Panc1 (cell line): ENCODE results near the gene DR1. TPM values are rescaled to one million over a fixed set of nuclear protein-coding genes. Genes with fewer than 3 reads are reported as not detected.

Experiments
- ATAC-seq: fragments of 200-7000 bp; cut with Tn5 transposase; 2 replicates; pipeline ENCODE4 v1.9.1; 2020; ENCODE audit warnings: mild to moderate bottlenecking, moderate library complexity
- BruUV-seq: library from RNA; stranded (reverse); fragments of 400-500 nt; replicated peaks from 2 replicates; lab custom pipeline; 2021; lab: Mats Ljungman, UMichigan
- CTCF ChIA-PET: fragments of 300-600 bp; sonication (Branson Sonifier 250); formaldehyde crosslinking; loops from one replicate; lab custom pipeline; 2022; ENCODE audit warnings: antibody characterized with exemption; lab: Charles Lee
- POLR2A ChIA-PET: fragments of 300-600 bp; sonication (Branson Sonifier 250); formaldehyde crosslinking; loops from one replicate; lab custom pipeline; 2022; ENCODE audit warnings: antibody characterized with exemption; lab: Charles Lee
- DNase-seq: peaks from one replicate; pipeline ENCODE4 v3.0.0-alpha.2; 2010; ENCODE audit warnings: low read depth, low spot score
- H3K27ac ChIP-seq: 2 replicates; pipeline ENCODE4 v1.5.1; 2011; ENCODE audit warnings: mild to moderate bottlenecking, low read length, inconsistent platforms
- H3K27me3 ChIP-seq: fragments of 200-500 bp; sonication (Bioruptor generic); 2 replicates; pipeline ENCODE4 v1.6.0; 2014; ENCODE audit warnings: low read length, inconsistent platforms; ENCODE audit not compliant: control insufficient read depth, insufficient read depth
- H3K36me3 ChIP-seq: fragments of 200-500 bp; sonication (Bioruptor generic); 2 replicates; pipeline ENCODE4 v1.5.1; 2014; ENCODE audit warnings: inconsistent platforms, mild to moderate bottlenecking, low read length, moderate library complexity; ENCODE audit not compliant: control insufficient read depth, insufficient read depth
- H3K4me1 ChIP-seq: 2 replicates; pipeline ENCODE4 v1.5.1; 2011; ENCODE audit warnings: inconsistent platforms, mild to moderate bottlenecking, low read length, moderate library complexity; ENCODE audit not compliant: control insufficient read depth, insufficient read depth
- H3K4me3 ChIP-seq, 2 experiments: 2 replicates each; pipeline ENCODE4 v1.5.1; 2011 to 2012; ENCODE audit warnings: low read depth in 2 of 2, low read length in 2 of 2, mild to moderate bottlenecking in 2 of 2, inconsistent platforms in 1 of 2, moderate library complexity in 1 of 2
- H3K9me3 ChIP-seq: fragments of 200-500 bp; sonication (Bioruptor generic); 2 replicates; pipeline ENCODE4 v1.5.1; 2014; ENCODE audit warnings: low read depth, mild to moderate bottlenecking, inconsistent platforms, low read length, moderate library complexity; ENCODE audit not compliant: control insufficient read depth, insufficient read depth
- CTCF ChIP-seq: fragments of 450-650 bp; IDR thresholded peaks from 2 replicates; pipeline ENCODE4 v1.5.1; 2017; ENCODE audit warnings: mild to moderate bottlenecking
- POLR2AphosphoS5 ChIP-seq: IDR thresholded peaks from 2 replicates; pipeline ENCODE4 v1.6.1; 2012; ENCODE audit warnings: mild to moderate bottlenecking, low read depth, low read length, moderate library complexity
- SIN3A ChIP-seq: IDR thresholded peaks from 2 replicates; pipeline ENCODE4 v1.6.1; 2012; ENCODE audit warnings: low read depth, mild to moderate bottlenecking, low read length, moderate library complexity, borderline replicate concordance; ENCODE audit not compliant: insufficient read depth
- TCF7L2 ChIP-seq: IDR thresholded peaks from 2 replicates; pipeline ENCODE4 v1.6.1; 2011; ENCODE audit warnings: mild to moderate bottlenecking, low read depth, low read length, inconsistent platforms
- in situ Hi-C: cut with HindIII; loops from 2 replicates; pipeline ENCODE4 v1.10.0; 2016; ENCODE audit warnings: low sequenced_read_pairs, low pct_unique_long_range_greater_than_20kb
- intact Hi-C: fragments of 100-400 bp; cut with micrococcal nuclease; formaldehyde crosslinking; loops from one replicate; pipeline ENCODE4 v1.10.0; 2022; ENCODE audit not compliant: unreplicated experiment
- total RNA-seq: library from RNA; stranded (reverse); gene quantifications from one replicate; pipeline ENCODE4 v1.2.1, GENCODE V29; 2021; ENCODE audit not compliant: unreplicated experiment
- TF ChIP-seq, protein P1 (sequence below), 2 experiments: IDR thresholded peaks; 2 replicates each; pipeline ENCODE4 v1.6.1; 2011 to 2012; ENCODE audit warnings: low read depth in 2 of 2, control low read depth in 1 of 2, low read length in 1 of 2, mild to moderate bottlenecking in 1 of 2, moderate library complexity in 1 of 2; ENCODE audit not compliant: insufficient read depth in 1 of 2

DR1 gene
- total RNA-seq, 1 experiment from 2014 or later: 39.0 TPM

DNA sequence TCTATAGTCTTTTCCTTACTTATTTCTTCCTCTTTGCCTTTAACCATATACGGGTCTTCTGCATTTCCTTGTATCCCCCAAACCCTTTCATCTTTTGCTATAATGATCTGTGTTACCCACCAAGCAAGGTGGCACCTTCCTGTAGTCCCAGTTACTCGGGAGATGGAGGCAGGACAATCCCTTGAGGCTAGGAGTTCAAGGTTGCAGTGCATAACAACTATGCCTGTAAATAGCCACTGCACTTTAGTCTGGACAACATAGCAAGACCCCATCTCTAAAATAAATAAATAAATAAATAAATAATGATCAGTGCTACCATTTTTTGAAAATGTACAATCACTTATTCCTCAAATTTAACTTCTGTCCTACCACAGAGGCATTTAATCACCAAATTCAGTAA, 11.5 kb downstream of the DR1 start:
- TF ChIP-seq POLR2AphosphoS5: no peak
- TF ChIP-seq SIN3A: no peak
- TF ChIP-seq, protein P1, sequence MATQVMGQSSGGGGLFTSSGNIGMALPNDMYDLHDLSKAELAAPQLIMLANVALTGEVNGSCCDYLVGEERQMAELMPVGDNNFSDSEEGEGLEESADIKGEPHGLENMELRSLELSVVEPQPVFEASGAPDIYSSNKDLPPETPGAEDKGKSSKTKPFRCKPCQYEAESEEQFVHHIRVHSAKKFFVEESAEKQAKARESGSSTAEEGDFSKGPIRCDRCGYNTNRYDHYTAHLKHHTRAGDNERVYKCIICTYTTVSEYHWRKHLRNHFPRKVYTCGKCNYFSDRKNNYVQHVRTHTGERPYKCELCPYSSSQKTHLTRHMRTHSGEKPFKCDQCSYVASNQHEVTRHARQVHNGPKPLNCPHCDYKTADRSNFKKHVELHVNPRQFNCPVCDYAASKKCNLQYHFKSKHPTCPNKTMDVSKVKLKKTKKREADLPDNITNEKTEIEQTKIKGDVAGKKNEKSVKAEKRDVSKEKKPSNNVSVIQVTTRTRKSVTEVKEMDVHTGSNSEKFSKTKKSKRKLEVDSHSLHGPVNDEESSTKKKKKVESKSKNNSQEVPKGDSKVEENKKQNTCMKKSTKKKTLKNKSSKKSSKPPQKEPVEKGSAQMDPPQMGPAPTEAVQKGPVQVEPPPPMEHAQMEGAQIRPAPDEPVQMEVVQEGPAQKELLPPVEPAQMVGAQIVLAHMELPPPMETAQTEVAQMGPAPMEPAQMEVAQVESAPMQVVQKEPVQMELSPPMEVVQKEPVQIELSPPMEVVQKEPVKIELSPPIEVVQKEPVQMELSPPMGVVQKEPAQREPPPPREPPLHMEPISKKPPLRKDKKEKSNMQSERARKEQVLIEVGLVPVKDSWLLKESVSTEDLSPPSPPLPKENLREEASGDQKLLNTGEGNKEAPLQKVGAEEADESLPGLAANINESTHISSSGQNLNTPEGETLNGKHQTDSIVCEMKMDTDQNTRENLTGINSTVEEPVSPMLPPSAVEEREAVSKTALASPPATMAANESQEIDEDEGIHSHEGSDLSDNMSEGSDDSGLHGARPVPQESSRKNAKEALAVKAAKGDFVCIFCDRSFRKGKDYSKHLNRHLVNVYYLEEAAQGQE (IDR thresholded peaks at IDR 0.05; ENCODE audit: insufficient read depth in 1 of 2, low read depth in 2 of 2, low read length in 1 of 2): no peak
- no peak for TF ChIP-seq CTCF
- TF ChIP-seq TCF7L2: no peak

DNA sequence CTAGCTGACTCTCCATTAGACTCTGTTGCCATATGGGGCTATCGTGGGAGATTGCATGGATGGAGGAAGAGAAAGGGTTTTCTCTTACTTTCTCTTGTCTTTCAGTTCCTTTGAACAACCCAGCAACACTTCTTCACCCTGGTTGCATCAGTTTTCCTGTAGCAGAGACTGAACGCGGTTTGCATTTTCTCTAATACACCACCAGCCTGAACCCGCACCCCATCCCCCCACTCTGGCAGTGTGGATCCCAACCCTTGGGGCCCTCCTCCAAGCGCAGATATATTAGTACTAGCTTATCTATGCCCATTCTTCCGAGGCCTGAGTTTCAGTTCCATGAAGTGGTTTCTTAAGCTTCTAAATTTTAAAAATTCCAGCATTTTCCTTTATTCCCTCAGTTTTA, 12.6 kb downstream of the DR1 start:
- DNase-seq (no peak), ATAC-seq (no peak)
- Histone ChIP-seq H3K9me3 (no peaks in the 10 kb centered on the region), H3K4me1 (no peaks in the 10 kb centered on the region), H3K4me3 (no peak overlapping the region), H3K36me3 (peaks cover 27% of the 10 kb centered on the region), H3K27ac (no peak overlapping the region), H3K27me3 (no peaks in the 10 kb centered on the region)
- CTCF ChIA-PET: no interaction called here
- POLR2A ChIA-PET: interaction anchor here (0.9 kb wide), 1 partner anchor 13 kb away, joined by 3 read pairs; no protein-coding TSS in a partner anchor
- intact Hi-C loops (no loop called here), in situ Hi-C loops (no loop called here)
- no TSS peak for BruUV-seq
- TF ChIP-seq SIN3A: no peak
- no peak for TF ChIP-seq POLR2AphosphoS5
- no peak for TF ChIP-seq TCF7L2
- TF ChIP-seq, protein P1 (IDR thresholded peaks at IDR 0.05; ENCODE audit: insufficient read depth in 1 of 2, low read depth in 2 of 2, low read length in 1 of 2): no peak
- TF ChIP-seq CTCF: no peak

More for the DNA sequence above, 11.5 kb downstream of the DR1 start:
- no TSS peak for BruUV-seq
- in situ Hi-C loops: no loop called here
- H3K27me3 ChIP-seq: no peaks in the 10 kb centered on the region
- peaks cover 25% of the 10 kb centered on the region for H3K36me3 ChIP-seq
- H3K4me1 ChIP-seq: no peaks in the 10 kb centered on the region
- ChIA-PET POLR2A (interaction anchor here (0.7 kb wide), 1 partner anchor 464 kb away, joined by 3 read pairs; no protein-coding TSS in a partner anchor), CTCF (no interaction called here)
- no peak overlapping the region for H3K27ac ChIP-seq
- ATAC-seq (no peak), DNase-seq (no peak)
- no peak overlapping the region for H3K4me3 ChIP-seq
- H3K9me3 ChIP-seq: no peaks in the 10 kb centered on the region
- intact Hi-C loops: no loop called here
